Fibroblast of skin of left quadriceps (primary cell): ENCODE measurements around the gene TPPP.
"Not testable (repeated sequence)": the region's sequence is repeated elsewhere in the genome, so short reads cannot be mapped to it uniquely, and the experiment has no call there.

ENCODE experiments used
- DNase-seq, 2 experiments: peaks; one replicate each; pipeline ENCODE4 v3.0.0-alpha.2; 2013; ENCODE audit warnings: low read depth in 2 of 2

Gene TPPP

GRCh38 chr5:693271-694041 is at the start of gene TPPP:
TPPP (minus strand) TSS chr5:693352; CDS start chr5:678060, 15,292 bp downstream.
- DNase-seq, result not testable (repeated sequence)

- DNase-seq, result not testable (repeated sequence)
These were observed 49.1 kb upstream of the TPPP start for GRCh38 chr5:742276-742675.

- DNase-seq, result not testable (repeated sequence)
These were observed 41.0 kb upstream of the TPPP start for GRCh38 chr5:734145-734544.

- DNase-seq, result not testable (repeated sequence)
These were observed 39.8 kb upstream of the TPPP start for GRCh38 chr5:732754-733454.

GRCh38 chr5:729225-729624 is 36.1 kb upstream of the TPPP start:
- DNase-seq, result not testable (repeated sequence)

GRCh38 chr5:727087-727486 is 33.9 kb upstream of the TPPP start:
- DNase-seq, result not testable (repeated sequence)

GRCh38 chr5:723865-724264 is 30.7 kb upstream of the TPPP start:
- not testable (repeated sequence) for DNase-seq

GRCh38 chr5:723309-723708 is 30.2 kb upstream of the TPPP start:
- not testable (repeated sequence) for DNase-seq

- DNase-seq, result not testable (repeated sequence)
These were observed 26.2 kb upstream of the TPPP start for GRCh38 chr5:719379-719778.

GRCh38 chr5:717143-717542 is 24.0 kb upstream of the TPPP start:
- DNase-seq, result no peak

- DNase-seq, result not testable (repeated sequence)
These were observed 23.6 kb upstream of the TPPP start for GRCh38 chr5:716740-717139.

GRCh38 chr5:715636-716035 is 22.5 kb upstream of the TPPP start:
- DNase-seq, result not testable (repeated sequence)

GRCh38 chr5:714215-715118 is 21.3 kb upstream of the TPPP start:
- not testable (repeated sequence) for DNase-seq

- DNase-seq, result not testable (repeated sequence)
These were observed 20.5 kb upstream of the TPPP start for GRCh38 chr5:713686-714085.

- not testable (repeated sequence) for DNase-seq
These were observed 15.8 kb upstream of the TPPP start for GRCh38 chr5:708848-709517.

GRCh38 chr5:708374-708773 is 15.2 kb upstream of the TPPP start:
- DNase-seq, result not testable (repeated sequence)

GRCh38 chr5:706127-706526 is 13.0 kb upstream of the TPPP start:
- DNase-seq, result not testable (repeated sequence)

GRCh38 chr5:696753-697702 is 3.9 kb upstream of the TPPP start:
- DNase-seq, result not testable (repeated sequence)

- not testable (repeated sequence) for DNase-seq
These were observed 3.0 kb upstream of the TPPP start for GRCh38 chr5:696191-696590.

GRCh38 chr5:695475-695874 is 2.3 kb upstream of the TPPP start:
- not testable (repeated sequence) for DNase-seq
